HS-5 (cell line): ENCODE results near the gene HSPA4L.

Experiments used
- DNase-seq: peaks from one replicate; pipeline ENCODE4 v3.0.0-alpha.2; 2012; ENCODE audit warnings: low read depth

HSPA4L gene

GRCh38 chr4:127870281-127870680 is 88.2 kb downstream of the HSPA4L start:
- DNase-seq: no peak

DNA sequence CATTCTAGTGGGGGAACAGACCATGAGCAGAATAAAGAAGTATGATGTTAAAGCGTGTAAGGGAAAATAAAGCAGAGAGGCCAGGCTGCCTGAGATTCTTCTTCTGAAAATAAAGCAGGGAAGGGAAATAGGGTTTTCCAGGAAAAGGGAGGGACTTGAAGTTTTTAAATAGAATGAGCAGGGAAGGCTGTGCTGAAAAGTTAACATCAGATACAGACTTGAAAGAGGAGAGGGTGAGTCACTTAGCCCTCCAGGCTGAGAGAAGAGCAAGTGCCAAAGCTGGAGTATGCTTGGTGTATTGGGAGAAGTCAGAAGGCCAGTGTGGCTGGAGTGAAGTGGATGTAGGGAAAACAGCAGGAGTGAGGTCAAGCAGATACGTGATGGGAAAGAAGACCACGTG is 88.6 kb downstream of the HSPA4L start:
- DNase-seq: no peak

DNA sequence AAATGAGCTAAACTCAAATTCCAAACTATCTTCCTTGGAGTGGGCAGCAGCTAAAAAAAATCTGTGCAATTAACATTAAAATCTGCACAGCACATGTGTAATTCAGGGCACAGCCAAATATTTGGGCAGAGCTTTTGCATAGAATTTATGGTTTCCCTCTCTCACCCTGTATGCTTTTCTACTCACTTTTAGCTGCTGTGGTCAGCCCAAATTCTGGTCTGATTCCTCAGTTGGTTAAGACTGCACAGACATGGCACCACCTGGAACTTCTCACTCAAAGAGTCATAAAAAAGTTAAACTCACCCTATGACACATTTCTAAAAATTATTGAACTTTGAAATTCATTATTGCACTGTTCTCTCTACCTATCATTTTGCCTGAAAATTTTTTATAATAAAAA is 93.7 kb downstream of the HSPA4L start:
- no peak for DNase-seq

GRCh38 chr4:127880763-127881562 is 98.8 kb downstream of the HSPA4L start, which contains the start of gene PLK4:
Gene PLK4 (plus strand): TSS chr4:127880893. CDS start chr4:127881135, 242 bp downstream.
- peak; percentile 81 for DNase-seq

- DNase-seq: no peak
Observed at GRCh38 chr4:127881563-127881864, 99.4 kb downstream of the HSPA4L start.

- no peak for DNase-seq
Observed at GRCh38 chr4:127888559-127888958, 106.4 kb downstream of the HSPA4L start.

GRCh38 chr4:127889903-127890302 is 107.8 kb downstream of the HSPA4L start:
- no peak for DNase-seq
